GM21390 (cell line): ENCODE measurements around the gene ADAMTS7.
"Not testable (repeated sequence)": the region's sequence is repeated elsewhere in the genome, so short reads cannot be mapped to it uniquely, and the experiment has no call there.

Experiments used
- ATAC-seq: cut with Tn5 transposase; IDR thresholded peaks from one replicate; pipeline ENCODE4 v1.9.1; 2021; ENCODE audit not compliant: unreplicated experiment

The ADAMTS7 gene

GRCh38 chr15:78727561-78727960 lies 83.7 kb downstream of the ADAMTS7 start:
- no peak for ATAC-seq

- no peak for ATAC-seq
These were observed 84.3 kb downstream of the ADAMTS7 start for GRCh38 chr15:78726870-78727551.

GRCh38 chr15:78719819-78720450 lies 91.3 kb downstream of the ADAMTS7 start:
- ATAC-seq, result not testable (repeated sequence)

GRCh38 chr15:78718837-78719236 lies 92.4 kb downstream of the ADAMTS7 start:
- no peak for ATAC-seq

GRCh38 chr15:78717956-78718656 lies 93.2 kb downstream of the ADAMTS7 start:
- ATAC-seq, result no peak

- no peak for ATAC-seq
These were observed 94.6 kb downstream of the ADAMTS7 start for GRCh38 chr15:78716651-78717050.

GRCh38 chr15:78715930-78716329 lies 95.3 kb downstream of the ADAMTS7 start:
- ATAC-seq, result no peak

- no peak for ATAC-seq
These were observed 95.8 kb downstream of the ADAMTS7 start for GRCh38 chr15:78715434-78715833.

- no peak for ATAC-seq
These were observed 96.4 kb downstream of the ADAMTS7 start for GRCh38 chr15:78714890-78715289.

- no peak for ATAC-seq
These were observed 98.3 kb downstream of the ADAMTS7 start for GRCh38 chr15:78712797-78713515.

- no peak for ATAC-seq
These were observed 99.6 kb downstream of the ADAMTS7 start for GRCh38 chr15:78711638-78712037.

GRCh38 chr15:78709263-78709882 lies 101.9 kb downstream of the ADAMTS7 start:
- ATAC-seq, result no peak
